OCI-LY7 (cell line): ENCODE data around the gene LZTR1.

Experiments used
- EZH2phosphoT487 ChIP-seq: fragments of 200-600 bp; sonication (generic); IDR thresholded peaks from 2 replicates; pipeline ENCODE4 v1.6.1; 2018; ENCODE audit warnings: low read depth, borderline replicate concordance, mild to moderate bottlenecking, mixed run types, antibody characterized with exemption, low read length, moderate library complexity, mixed read lengths
- TF ChIP-seq, protein P1 (sequence below): fragments of 200-600 bp; sonication (generic); conservative IDR thresholded peaks from 2 replicates; pipeline ENCODE4 v1.5.1; 2014; ENCODE audit warnings: mild to moderate bottlenecking, antibody characterized with exemption, low read length, moderate library complexity, mixed read lengths

DNA sequence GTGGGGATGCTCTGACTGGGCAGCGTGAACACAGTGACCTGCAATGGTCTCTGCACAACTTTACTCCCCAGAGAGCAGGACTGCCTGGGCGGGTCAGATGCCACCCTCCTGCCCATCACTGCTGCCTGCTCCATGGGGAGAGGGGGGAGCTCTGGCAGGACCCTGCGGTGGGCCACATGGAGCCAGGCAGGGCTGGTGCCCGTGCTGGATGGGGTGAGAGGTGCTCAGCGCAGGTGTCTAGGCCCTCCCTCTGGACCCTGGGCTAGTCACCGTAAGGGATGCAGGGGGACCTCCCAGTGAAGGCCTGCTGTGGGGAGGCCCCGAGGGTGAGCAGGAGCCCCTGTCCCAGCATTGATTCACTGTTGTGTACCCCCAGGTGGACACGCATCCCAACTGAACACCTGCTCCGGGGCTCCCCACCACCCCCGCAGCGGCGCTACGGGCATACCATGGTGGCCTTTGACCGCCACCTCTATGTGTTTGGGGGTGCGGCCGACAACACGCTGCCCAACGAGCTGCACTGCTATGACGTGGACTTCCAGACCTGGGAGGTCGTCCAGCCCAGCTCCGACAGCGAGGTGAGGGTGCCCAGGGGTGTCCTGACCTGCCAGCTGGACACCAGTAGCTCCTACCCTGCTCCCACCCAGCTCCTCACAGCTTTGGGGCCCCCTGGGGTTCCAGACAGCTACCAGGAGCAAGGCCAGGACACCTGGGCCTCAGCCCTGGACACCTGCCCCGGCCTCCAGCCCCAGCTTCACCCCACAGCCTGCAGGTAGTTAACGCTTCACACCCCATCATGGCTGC, 9.4 kb downstream of the LZTR1 start:
- TF ChIP-seq, protein P1, sequence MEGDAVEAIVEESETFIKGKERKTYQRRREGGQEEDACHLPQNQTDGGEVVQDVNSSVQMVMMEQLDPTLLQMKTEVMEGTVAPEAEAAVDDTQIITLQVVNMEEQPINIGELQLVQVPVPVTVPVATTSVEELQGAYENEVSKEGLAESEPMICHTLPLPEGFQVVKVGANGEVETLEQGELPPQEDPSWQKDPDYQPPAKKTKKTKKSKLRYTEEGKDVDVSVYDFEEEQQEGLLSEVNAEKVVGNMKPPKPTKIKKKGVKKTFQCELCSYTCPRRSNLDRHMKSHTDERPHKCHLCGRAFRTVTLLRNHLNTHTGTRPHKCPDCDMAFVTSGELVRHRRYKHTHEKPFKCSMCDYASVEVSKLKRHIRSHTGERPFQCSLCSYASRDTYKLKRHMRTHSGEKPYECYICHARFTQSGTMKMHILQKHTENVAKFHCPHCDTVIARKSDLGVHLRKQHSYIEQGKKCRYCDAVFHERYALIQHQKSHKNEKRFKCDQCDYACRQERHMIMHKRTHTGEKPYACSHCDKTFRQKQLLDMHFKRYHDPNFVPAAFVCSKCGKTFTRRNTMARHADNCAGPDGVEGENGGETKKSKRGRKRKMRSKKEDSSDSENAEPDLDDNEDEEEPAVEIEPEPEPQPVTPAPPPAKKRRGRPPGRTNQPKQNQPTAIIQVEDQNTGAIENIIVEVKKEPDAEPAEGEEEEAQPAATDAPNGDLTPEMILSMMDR = no peak
- no peak for TF ChIP-seq EZH2phosphoT487
